Mucosa of rectum (tissue), 2 donors: ENCODE data around the gene CNOT11.
A peak's percentile ranks its signal among the peaks of the same experiment; 100 is the strongest.
"Not testable (repeated sequence)": the region's sequence is repeated elsewhere in the genome, so short reads cannot be mapped to it uniquely, and the experiment has no call there.

ENCODE experiments used
- H3K27ac ChIP-seq, 2 donors: one replicate each; pipeline ENCODE4 v1.7.0; 2013; ENCODE audit warnings: inconsistent platforms in 2 of 2, low read depth in 2 of 2, low read length in 2 of 2
- H3K27me3 ChIP-seq, 2 donors: one replicate each; pipeline ENCODE4 v1.7.0; 2013; ENCODE audit warnings: low read length in 2 of 2; ENCODE audit not compliant: control insufficient read depth in 2 of 2, insufficient read depth in 2 of 2
- H3K36me3 ChIP-seq, 2 donors: one replicate each; pipeline ENCODE4 v1.7.0; 2013; ENCODE audit warnings: low read length in 2 of 2; ENCODE audit not compliant: control insufficient read depth in 2 of 2, insufficient read depth in 2 of 2
- H3K4me1 ChIP-seq, 2 donors: one replicate each; pipeline ENCODE4 v1.7.0; 2013; ENCODE audit warnings: low read length in 2 of 2, mild to moderate bottlenecking in 1 of 2; ENCODE audit not compliant: control insufficient read depth in 2 of 2, insufficient read depth in 2 of 2
- H3K4me3 ChIP-seq, 2 donors: one replicate each; pipeline ENCODE4 v1.7.0; 2013; ENCODE audit warnings: low read length in 2 of 2
- H3K9ac ChIP-seq, 2 donors: one replicate each; pipeline ENCODE4 v1.7.0; 2013; ENCODE audit warnings: low read length in 2 of 2, low read depth in 1 of 2, mild to moderate bottlenecking in 1 of 2
- H3K9me3 ChIP-seq, 2 donors: one replicate each; pipeline ENCODE4 v1.7.0; 2013; ENCODE audit warnings: low read length in 2 of 2; ENCODE audit not compliant: control insufficient read depth in 2 of 2
- donor health status: healthy.
- donor health status: Normal muscosa, but diverticular disease.

The CNOT11 gene

GRCh38 chr2:101231937-101232730 is 20.6 kb upstream of the CNOT11 start:
- no peak overlapping the region for H3K27ac ChIP-seq

GRCh38 chr2:101232770-101233169 is 19.9 kb upstream of the CNOT11 start:
- H3K27ac ChIP-seq: no peak overlapping the region
- H3K9ac ChIP-seq: no peak overlapping the region

More at GRCh38 chr2:101231937-101232730, 20.6 kb upstream of the CNOT11 start:
- Histone ChIP-seq H3K4me1 (peaks cover 0 to 7% of the 10 kb centered on the region in 2 donors), H3K27me3 (no peaks in the 10 kb centered on the region), H3K36me3 (no peaks in the 10 kb centered on the region), H3K9me3 (no peaks in the 10 kb centered on the region), H3K9ac (no peak overlapping the region), H3K4me3 (no peak overlapping the region)

GRCh38 chr2:101234169-101234938 is 18.3 kb upstream of the CNOT11 start:
- no peak overlapping the region for H3K27ac ChIP-seq
- no peak overlapping the region for H3K9ac ChIP-seq

More at GRCh38 chr2:101232770-101233169, 19.9 kb upstream of the CNOT11 start:
- no peak overlapping the region for H3K4me3 ChIP-seq
- H3K27me3 ChIP-seq: no peaks in the 10 kb centered on the region
- H3K9me3 ChIP-seq: no peaks in the 10 kb centered on the region
- peaks cover 0 to 7% of the 10 kb centered on the region in 2 donors for H3K4me1 ChIP-seq
- H3K36me3 ChIP-seq: no peaks in the 10 kb centered on the region

GRCh38 chr2:101235956-101236355 is 16.7 kb upstream of the CNOT11 start:
- H3K9ac ChIP-seq, H3K27me3 ChIP-seq, H3K4me3 ChIP-seq, H3K9me3 ChIP-seq, H3K27ac ChIP-seq, H3K36me3 ChIP-seq: not testable (repeated sequence)
- H3K4me1 ChIP-seq: peaks cover 0 to 22% of the 10 kb centered on the region in 2 donors

More at GRCh38 chr2:101234169-101234938, 18.3 kb upstream of the CNOT11 start:
- Histone ChIP-seq H3K36me3 (no peaks in the 10 kb centered on the region), H3K9me3 (no peaks in the 10 kb centered on the region), H3K4me1 (peaks cover 0 to 14% of the 10 kb centered on the region in 2 donors), H3K4me3 (no peak overlapping the region), H3K27me3 (no peaks in the 10 kb centered on the region)

GRCh38 chr2:101237944-101238343 is 14.7 kb upstream of the CNOT11 start:
- not testable (repeated sequence) for H3K36me3 ChIP-seq, H3K27me3 ChIP-seq, H3K9ac ChIP-seq, H3K4me3 ChIP-seq, H3K9me3 ChIP-seq, H3K27ac ChIP-seq
- peaks cover 0 to 22% of the 10 kb centered on the region in 2 donors for H3K4me1 ChIP-seq

- Histone ChIP-seq H3K9ac (peak overlapping the region; percentile 55 to 56), H3K27ac (peak overlapping the region; percentile 79 to 81), H3K9me3 (no peaks in the 10 kb centered on the region), H3K4me1 (peaks cover 0 to 24% of the 10 kb centered on the region in 2 donors), H3K36me3 (no peaks in the 10 kb centered on the region), H3K27me3 (no peaks in the 10 kb centered on the region), H3K4me3 (peak overlapping the region; percentile 31 to 54)
These were observed 13.5 kb upstream of the CNOT11 start for GRCh38 chr2:101238930-101239759.

GRCh38 chr2:101239760-101240118 is 12.9 kb upstream of the CNOT11 start:
- H3K4me1 ChIP-seq: peaks cover 0 to 22% of the 10 kb centered on the region in 2 donors
- H3K9me3 ChIP-seq, H3K36me3 ChIP-seq, H3K27me3 ChIP-seq: not testable (repeated sequence)
- peak overlapping the region; percentile 31 to 34 for H3K4me3 ChIP-seq
- H3K27ac ChIP-seq: peak overlapping the region; percentile 79 to 81
- peak overlapping the region in 1 of 2 donors; percentile 55 for H3K9ac ChIP-seq

- not testable (repeated sequence) for H3K36me3 ChIP-seq, H3K27me3 ChIP-seq, H3K9me3 ChIP-seq
- Histone ChIP-seq H3K4me3 (peak overlapping the region; percentile 30 to 34), H3K9ac (peak overlapping the region in 1 of 2 donors; percentile 6), H3K4me1 (peaks cover 0 to 21% of the 10 kb centered on the region in 2 donors), H3K27ac (peak overlapping the region; percentile 79 to 81)
These were observed 12.0 kb upstream of the CNOT11 start for GRCh38 chr2:101240694-101241093.

GRCh38 chr2:101241158-101241557 is 11.5 kb upstream of the CNOT11 start:
- Histone ChIP-seq H3K9me3 (no peaks in the 10 kb centered on the region), H3K9ac (no peak overlapping the region), H3K27me3 (no peaks in the 10 kb centered on the region), H3K36me3 (no peaks in the 10 kb centered on the region), H3K27ac (no peak overlapping the region), H3K4me3 (no peak overlapping the region), H3K4me1 (peaks cover 0 to 21% of the 10 kb centered on the region in 2 donors)
